NOMO-1 treated with DMSO at 0.1 percent for 48 hours (cell line): ENCODE data around the gene SLC41A3.
"Not testable (repeated sequence)": the region's sequence is repeated elsewhere in the genome, so short reads cannot be mapped to it uniquely, and the experiment has no call there.

Experiments
- DNase-seq: peaks from one replicate; lab custom pipeline; 2025; ENCODE audit not compliant: unreplicated experiment; lab: John Stamatoyannopoulos, UW

SLC41A3 gene

GRCh38 chr3:126107203-126107939 lies 23.4 kb upstream of the SLC41A3 start:
- DNase-seq, result no peak

- no peak for DNase-seq
Observed at GRCh38 chr3:126106336-126107202, 22.6 kb upstream of the SLC41A3 start.

GRCh38 chr3:126105691-126106187 lies 21.8 kb upstream of the SLC41A3 start:
- DNase-seq, result no peak

GRCh38 chr3:126104742-126105605 lies 21.1 kb upstream of the SLC41A3 start:
- DNase-seq, result no peak

GRCh38 chr3:126104028-126104635 lies 20.2 kb upstream of the SLC41A3 start:
- DNase-seq, result no peak

- DNase-seq, result no peak
Observed at GRCh38 chr3:126103121-126104027, 19.4 kb upstream of the SLC41A3 start.

- DNase-seq, result no peak
Observed at GRCh38 chr3:126102530-126102951, 18.6 kb upstream of the SLC41A3 start.

GRCh38 chr3:126102011-126102410 lies 18.1 kb upstream of the SLC41A3 start:
- DNase-seq, result no peak

- DNase-seq, result no peak
Observed at GRCh38 chr3:126101521-126101982, 17.6 kb upstream of the SLC41A3 start.

GRCh38 chr3:126100634-126101301 lies 16.8 kb upstream of the SLC41A3 start:
- DNase-seq, result no peak

- no peak for DNase-seq
Observed at GRCh38 chr3:126100269-126100633, 16.3 kb upstream of the SLC41A3 start.

GRCh38 chr3:126098391-126098858 lies 14.5 kb upstream of the SLC41A3 start:
- no peak for DNase-seq

GRCh38 chr3:126097801-126098200 lies 13.9 kb upstream of the SLC41A3 start:
- DNase-seq, result no peak

GRCh38 chr3:126096274-126096673 lies 12.3 kb upstream of the SLC41A3 start:
- DNase-seq, result not testable (repeated sequence)

- DNase-seq, result not testable (repeated sequence)
Observed at GRCh38 chr3:126092128-126092527, 8.2 kb upstream of the SLC41A3 start.

GRCh38 chr3:126087552-126088175 lies 3.7 kb upstream of the SLC41A3 start:
- no peak for DNase-seq

- no peak for DNase-seq
Observed at GRCh38 chr3:126085841-126086240, 1.9 kb upstream of the SLC41A3 start.

- no peak for DNase-seq
Observed at GRCh38 chr3:126085276-126085675, 1.4 kb upstream of the SLC41A3 start.
